Astrocyte of the hippocampus (primary cell): ENCODE measurements around the gene FN3KRP.
A peak's percentile ranks its signal among the peaks of the same experiment; 100 is the strongest.

Experiments used
- DNase-seq: peaks from one replicate; pipeline ENCODE4 v3.0.0; 2011; ENCODE audit warnings: low read depth, low spot score

The FN3KRP gene

GRCh38 chr17:82709024-82709675 is 7.4 kb upstream of the FN3KRP start:
- no peak for DNase-seq

DNA sequence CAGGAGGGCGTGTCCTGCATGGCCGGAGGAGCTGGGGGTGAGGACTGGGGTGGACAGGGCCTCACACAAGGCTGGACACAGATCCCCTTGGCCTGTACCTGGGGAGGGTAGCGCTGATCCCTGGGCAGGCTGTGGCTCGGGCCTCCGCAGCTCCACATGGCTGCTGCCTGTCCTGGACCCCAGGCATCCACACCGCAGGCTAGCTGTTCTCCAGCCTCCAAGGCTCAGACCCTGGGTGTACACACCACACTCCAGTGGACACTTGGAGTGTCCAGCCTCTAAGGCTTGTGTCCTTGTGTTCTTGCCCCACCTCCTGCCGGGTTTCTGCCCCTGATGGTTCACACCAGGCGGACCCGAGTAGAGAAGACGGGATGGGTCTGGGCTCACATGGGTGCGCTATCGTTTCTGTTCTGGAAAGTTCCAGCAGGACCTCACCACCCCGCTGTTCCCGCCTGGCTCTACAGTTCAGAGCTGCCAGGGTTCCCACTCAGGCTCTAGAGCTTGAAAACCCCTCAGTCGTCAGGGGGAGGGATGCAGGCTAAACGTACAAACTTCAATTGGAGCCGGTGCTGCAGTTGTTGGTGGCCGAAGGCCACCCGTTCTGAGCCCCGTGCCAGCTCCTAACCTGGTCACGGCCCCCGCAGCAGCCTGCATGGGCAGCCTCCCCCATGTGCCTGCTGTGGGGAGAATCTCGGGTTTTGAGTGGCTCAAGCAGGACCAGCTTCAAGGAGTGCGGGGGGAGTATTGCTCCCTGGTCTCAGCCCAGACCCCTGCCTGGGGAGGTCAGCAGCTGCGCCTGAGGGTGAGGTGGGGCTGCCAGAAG is 6.6 kb upstream of the FN3KRP start:
- no peak for DNase-seq

DNA sequence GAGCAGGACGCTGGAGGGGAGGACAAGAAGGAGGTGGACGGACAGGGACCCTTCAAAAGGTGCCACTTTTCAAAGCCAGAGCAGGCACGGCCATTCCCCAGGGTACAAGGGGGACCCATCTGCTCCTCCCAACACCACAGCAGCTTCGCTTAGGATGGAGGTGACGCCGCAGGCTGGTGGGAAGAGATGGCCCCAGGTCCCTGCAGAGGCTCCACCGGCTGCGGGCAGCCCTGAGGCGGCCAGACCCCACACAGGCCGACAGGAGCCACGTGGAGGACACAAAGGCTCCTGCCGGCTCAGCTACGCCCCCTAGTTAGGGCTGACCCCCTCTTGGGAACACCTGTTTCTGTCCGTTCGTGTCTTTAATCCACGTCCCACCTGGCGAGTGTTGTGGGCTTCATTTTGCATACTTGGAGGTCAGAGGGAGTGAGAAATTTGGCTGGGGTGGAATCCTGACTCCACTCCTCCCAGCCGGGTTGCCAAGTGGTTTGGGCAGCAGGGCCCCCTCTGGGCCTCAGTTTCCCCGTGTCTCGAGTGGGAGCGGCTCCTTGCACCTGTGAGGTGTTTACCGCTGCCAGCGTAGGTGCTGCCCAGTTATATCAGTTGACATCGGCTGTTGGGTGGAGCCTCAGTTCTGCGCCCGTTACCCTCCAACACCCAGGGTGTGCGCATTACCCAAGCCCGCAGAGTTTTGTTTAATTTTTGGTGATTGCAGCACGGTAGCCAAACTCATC is 5.8 kb upstream of the FN3KRP start:
- no peak for DNase-seq

- DNase-seq = no peak
Observed at GRCh38 chr17:82713071-82713723, 3.3 kb upstream of the FN3KRP start.

DNA sequence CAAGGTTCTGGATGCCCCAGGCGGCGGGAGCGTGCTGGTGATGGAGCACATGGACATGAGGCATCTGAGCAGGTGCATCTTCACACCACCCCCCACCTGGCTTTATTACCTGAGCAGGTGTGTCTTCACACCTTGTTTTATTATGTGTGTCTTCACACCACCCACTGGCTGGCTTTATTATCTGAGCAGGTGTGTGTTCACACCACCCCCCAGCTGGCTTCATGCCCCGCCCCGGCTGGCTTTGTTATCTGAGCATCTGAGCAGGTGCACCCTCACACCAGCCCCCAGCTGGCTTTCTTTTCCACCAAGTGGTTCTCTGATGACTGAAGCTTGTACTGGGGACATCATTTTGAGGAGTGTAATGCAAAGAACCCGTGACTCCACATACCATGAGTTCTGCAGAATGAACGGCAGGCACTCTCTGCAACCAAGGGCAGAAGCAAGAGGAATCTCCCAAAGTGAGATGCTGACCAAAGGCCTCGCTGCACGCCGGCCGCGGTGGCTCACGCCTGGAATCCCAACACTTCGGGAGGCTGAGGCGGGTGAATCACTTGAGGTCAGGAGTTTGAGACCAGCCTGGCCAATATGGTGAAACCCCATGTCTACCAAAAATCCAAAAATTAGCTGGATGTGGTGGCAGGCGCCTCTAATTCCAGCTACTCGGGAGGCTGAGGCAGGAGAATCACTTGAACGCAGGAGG is 2.6 kb downstream of the FN3KRP start:
- no peak for DNase-seq

GRCh38 chr17:82720204-82720603 is 3.7 kb downstream of the FN3KRP start:
- DNase-seq = no peak

DNA sequence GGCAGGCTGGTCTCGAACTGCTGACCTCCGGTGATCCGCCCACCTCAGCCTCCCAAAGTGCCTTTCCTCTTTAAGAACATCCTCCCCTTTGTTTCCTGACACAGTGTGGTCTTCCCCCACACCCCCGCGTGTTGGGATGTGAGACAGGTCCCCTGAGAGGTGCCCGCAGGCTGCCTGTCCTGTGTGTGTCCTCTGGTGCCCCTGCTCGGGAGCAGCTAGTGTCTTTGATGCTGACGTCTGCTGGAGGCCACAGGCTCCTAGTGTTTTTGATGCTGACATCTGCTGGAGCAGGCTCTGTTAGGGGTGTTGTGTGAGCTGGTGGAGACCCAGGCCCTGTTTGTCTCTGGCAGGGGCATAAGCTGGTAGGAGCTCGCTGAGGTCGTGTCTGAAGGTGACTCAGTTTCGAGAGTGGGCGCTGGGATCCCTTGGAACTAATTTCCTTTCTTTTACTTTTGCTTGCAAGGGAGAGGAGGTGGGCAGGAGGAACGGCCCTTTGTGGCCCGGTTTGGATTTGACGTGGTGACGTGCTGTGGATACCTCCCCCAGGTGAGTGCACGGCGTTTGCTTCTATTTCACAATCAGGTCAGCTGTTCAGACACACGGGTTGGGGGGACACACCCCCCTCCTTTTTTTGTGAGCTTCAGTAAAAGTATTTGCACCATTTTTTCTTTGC is 6.0 kb downstream of the FN3KRP start:
- no peak for DNase-seq

DNA sequence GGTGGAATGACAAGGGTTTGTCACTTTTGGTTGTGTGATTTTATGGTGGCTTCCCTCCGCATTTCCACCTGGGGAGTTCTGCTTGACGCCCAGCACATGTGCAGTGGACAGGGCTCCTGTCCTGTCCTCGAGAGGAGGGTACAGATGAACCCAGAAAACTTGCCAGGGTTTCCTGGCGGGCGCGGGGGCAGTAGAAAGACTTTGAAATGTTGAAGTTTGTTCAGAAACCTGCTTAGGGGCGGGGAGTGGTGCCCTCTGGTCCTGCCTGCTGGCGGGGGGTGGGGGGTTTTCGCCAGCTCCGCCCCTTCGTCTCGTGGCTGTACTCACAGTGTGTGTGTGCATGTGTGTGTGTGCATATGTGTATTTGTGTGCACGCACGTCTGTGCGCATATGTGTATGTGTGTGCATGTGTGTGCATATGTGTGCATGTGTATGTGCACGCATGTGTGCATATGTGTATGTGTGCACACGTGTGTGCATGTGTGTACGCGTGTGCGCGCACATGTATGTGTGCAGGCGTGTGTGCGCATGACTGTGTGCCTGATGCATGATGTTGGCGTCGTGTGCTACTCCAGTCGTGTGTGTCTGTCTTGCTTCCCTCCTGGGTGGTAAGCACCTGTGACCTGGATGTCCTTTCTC is 6.8 kb downstream of the FN3KRP start:
- DNase-seq = no peak

DNA sequence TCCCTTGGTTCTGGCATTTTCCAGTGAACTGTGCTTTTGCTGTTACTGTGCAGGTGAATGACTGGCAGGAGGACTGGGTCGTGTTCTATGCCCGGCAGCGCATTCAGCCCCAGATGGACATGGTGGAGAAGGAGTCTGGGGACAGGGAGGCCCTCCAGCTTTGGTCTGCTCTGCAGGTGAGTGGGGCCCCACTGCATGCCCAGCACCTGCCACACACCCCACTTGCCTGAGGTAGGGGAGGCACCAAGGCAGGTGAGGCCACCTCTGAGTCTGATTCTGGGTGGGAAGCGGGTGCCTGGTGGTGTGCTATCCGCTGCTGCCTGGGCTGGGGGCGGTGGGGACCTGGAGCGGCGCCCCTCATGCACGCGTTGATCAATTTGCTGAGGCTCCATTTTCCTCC is 9.9 kb downstream of the FN3KRP start:
- DNase-seq = no peak

DNA sequence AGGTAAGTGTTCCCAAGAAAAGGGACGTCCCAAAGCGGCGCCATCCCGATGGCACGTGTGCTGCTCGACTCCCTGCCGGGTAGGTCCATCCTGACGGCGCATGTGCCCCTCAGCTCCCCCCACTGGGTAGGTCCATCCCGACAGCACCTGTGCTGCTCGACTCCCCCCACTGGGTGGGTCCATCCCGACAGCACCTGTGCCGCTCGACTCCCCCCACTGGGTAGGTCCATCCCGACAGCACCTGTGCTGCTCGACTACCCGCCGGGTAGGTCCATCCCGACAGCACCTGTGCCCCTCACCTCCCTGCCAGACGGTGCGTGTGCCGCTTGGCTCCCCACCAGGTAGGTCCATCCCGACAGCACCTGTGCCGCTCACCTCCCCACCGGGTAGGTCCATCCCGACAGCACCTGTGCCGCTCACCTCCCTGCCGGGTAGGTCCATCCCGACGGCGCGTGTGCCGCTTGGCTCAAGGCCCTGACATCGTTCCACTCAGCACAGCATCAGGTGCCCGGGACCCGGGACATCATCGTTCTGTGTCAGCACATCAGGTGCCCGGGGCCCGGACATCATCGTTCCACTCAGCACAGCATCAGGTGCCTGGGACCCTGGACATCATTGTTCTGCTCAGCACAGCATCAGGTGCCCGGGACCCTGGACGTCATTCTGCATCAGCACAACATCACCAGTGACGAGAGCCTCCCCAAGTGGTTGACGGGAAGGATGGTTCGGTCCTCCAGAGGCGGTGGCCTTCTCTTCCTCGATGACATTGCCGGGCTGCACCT is 13.2 kb downstream of the FN3KRP start:
- DNase-seq = no peak

- DNase-seq = no peak
Observed at GRCh38 chr17:82732118-82732743, 15.7 kb downstream of the FN3KRP start.

DNA sequence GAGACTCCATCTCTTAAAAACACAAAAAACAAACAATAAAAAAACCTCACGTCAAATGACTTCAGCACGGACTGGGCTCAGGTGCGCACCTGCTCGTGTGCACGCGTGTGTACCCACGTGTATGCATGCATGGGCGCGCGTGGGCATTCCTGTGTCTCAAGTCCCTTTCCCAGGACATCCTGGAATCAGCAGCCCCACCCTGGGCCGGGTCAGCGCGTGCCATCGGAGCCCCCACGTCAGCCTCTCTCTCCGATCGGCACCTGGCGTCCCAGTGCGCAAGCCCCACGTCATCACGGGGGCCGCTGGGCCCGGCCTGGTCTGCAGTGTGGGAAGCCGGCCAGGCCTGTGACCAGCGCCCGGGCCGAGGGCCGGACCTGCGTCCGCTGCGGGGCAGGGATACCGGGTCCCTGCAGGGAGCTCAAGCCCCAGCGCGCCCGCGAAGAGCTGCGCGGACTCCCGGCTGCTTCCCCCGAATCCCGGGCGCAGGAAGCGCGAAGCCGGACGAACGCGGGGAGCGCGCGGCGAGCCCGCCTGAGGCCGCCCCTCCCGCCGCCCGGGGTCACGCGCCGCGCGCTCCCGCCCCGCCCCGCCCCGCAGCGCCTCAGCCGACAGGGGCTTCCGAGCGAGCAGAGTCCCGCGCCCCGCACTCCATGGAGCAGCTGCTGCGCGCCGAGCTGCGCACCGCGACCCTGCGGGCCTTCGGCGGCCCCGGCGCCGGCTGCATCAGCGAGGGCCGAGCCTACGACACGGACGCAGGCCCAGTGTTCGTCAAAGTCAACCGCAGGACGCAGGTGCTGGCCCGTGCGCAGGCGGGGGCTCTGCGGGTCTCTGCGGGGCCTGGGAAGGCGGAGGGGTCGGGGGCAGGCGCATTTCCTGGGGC is 18.7 kb downstream of the FN3KRP start, which contains the start of gene FN3K:
Gene FN3K (plus strand): TSS at position 629 of the 880 bp plus-strand sequence. CDS start 22 bp downstream, at position 651.
- DNase-seq = peak; percentile 81

- DNase-seq = no peak
Observed at GRCh38 chr17:82736511-82737185, 20.1 kb downstream of the FN3KRP start.

DNA sequence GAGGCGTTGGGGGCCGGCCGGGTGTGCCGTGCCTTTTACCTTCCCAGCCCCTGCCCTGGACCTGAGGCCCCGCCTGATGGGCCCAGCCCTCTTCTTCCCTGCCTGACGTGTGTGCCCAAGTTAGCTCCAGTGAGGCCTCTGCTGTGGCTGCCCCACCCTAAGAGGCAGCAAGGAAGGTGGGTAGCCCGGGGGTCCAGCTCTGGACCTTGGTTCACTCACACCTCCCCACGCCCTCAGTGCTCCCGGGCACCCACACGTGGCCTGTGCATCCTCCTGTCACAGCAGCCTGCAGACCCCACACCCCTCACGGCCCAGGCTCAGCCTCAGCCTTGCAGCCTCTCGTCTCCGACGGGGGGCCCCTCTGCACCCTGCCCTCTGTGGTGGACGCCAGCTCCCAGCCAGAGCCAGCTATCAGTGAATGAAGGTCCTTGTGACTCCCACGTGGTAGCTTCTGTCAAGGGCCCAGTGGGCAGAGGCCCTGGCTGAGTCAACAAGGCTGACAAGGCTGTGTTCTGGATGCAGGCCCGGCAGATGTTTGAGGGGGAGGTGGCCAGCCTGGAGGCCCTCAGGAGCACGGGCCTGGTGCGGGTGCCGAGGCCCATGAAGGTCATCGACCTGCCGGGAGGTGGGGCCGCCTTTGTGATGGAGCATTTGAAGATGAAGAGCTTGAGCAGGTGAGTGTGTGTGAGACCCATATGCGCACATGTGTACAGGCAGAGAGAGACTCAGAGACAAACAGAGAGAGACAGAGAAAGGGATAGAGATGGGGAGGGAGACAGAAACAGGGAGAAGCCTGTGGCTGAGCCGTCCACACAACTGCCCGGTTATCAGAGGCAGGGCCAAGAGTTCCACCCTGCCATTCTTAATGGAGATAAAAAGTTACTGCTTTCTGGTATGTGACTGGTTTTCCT is 21.7 kb downstream of the FN3KRP start:
- DNase-seq = no peak

DNA sequence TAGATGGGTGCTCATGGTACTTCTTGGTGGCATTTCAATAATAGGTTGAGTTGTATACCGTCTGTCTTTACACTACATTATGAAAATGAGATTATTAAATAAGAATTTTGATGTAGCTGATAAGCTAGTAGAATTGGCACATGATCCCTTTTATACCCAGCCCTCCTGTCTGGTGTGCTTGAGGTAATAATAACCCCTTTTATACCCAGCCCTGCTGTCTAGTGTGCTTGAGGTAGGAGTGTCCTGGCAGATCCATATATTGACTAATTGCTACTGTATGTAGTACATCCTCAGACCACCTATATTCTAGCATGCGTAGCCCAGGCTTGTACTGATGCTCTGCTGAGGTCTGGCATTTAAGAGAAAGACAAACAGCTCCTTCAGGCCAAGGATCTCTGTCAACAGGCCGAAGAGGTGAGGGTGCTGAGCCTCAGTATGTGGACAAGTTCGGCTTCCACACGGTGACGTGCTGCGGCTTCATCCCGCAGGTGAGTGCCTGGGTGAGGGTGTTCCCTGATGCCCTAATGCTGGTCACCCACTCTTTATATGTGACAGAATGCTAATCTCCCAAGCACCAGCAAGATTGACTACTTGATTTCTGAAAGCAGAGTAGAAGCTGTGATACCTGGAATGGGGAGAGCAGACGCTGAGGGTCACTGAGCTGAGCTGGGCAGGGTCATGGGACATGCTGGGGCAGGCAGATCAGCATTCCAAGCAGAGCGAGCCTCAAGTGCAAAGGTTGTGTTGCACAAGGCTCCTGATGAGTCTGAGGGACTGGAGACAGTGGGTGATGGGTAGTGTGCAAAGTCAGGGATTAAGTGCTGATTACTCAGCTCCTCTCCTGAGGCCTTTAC is 24.6 kb downstream of the FN3KRP start:
- DNase-seq = no peak
